HG03103 (cell line): Measurements from ENCODE around the gene SMARCD2.

Source experiments
- ATAC-seq: cut with Tn5 transposase; IDR thresholded peaks from one replicate; pipeline ENCODE4 v1.9.1; 2021; ENCODE audit warnings: low read depth; ENCODE audit not compliant: unreplicated experiment

Gene SMARCD2

DNA sequence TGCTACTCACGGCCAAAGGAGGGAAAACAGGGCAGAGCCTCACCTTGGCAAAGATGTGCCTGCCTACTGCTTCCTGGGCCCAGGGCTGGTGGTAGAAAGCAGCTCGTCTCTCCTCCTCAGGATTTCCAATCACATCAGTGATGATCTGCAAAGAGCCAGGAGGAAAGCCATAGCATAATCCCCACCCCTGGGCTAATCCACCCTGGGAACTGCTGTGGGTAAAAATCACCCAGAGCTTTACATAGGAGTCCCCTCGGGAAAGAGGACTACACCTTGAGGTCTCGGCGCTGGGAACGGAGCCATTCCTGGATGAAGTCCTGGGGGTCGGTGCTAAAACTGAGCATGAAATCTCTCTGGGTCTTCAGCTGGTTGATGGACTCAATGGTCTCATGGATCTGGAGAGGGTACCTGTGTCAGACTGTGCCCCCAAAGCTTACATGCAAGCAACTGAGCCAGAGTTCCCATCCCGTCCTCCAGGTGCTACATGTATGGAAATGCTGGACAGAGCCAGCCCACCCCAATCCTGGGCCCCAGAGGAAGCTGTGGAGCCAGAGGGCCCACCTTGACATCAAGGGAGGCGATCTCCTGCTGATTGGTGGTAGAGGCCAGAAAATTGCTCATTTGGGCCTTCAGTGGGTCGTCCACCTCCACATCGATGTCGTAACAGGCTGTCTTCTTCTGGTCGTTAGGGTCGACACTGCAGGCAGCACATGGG, 9.3 kb downstream of the SMARCD2 start:
- no peak for ATAC-seq

DNA sequence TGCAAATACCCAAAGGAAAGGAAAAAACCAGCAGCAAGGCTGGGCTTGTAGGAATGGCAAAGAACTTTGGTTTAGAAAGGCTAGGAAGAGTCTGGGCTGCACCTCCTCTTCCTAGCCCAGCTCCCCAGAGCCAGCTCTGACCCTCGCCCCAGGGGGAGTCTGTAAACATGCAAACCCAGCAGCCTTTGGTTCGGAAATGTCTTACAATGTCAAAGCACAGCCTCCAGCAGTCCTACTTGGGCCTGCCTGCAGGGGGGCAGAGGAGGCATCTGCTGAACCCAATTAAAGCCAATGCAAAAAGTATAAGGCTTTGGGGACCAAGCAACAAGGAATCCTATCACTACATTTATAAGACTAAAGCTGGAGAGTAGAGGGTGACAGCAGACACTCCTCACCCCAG, 10.0 kb downstream of the SMARCD2 start:
- ATAC-seq: no peak

DNA sequence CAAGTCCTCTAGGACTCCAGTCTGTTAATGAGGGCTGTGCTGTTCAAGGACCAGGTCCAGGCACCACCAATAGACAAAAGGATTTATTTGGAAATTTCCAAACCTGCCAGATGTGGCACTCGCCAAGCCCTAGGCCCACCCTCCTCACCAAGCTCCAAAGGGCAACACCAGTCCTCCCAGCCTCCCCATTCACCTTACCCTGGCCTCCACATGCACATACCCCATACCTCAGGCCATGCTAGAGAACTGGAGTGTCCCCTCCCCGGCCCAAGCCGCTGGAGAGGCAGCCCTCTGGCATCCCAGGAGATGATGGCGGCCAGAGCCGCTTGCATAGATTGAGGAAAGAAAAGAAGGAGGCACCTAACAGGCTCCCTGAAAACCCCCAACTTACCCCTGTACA, 10.5 kb downstream of the SMARCD2 start:
- no peak for ATAC-seq

DNA sequence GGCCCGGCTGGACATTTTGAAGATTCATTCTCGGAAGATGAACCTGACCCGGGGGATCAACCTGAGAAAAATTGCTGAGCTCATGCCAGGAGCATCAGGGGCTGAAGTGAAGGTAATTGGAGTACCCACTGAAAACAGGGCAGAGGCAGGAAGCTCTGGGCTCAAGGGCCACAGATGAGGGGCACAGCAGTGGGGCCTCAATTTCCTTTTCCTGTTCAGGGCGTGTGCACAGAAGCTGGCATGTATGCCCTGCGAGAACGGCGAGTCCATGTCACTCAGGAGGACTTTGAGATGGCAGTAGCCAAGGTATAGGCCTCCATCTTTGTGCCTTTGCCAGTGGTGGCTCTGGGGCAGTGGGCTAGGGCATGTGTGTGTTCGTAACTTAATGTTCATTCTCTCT, 11.0 kb downstream of the SMARCD2 start:
- ATAC-seq: no peak

DNA sequence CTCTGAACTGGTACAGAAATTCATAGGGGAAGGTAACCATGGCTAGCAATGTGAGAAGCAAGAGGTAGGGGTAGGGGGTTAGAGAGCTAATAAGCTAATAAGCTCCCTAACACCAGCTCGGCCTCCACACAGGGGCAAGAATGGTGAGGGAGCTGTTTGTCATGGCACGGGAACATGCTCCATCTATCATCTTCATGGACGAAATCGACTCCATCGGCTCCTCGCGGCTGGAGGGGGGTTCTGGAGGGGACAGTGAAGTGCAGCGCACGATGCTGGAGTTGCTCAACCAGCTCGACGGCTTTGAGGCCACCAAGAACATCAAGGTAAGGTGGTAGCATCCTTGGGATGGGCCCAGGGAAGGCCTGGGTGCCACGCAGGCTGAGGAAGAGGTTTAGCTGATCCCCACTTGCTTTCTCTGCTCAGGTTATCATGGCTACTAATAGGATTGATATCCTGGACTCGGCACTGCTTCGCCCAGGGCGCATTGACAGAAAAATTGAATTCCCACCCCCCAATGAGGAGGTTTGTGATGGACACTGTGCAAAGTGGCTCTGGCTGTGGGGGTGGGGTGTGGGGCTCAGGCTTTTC, 11.5 kb downstream of the SMARCD2 start:
- ATAC-seq: no peak

DNA sequence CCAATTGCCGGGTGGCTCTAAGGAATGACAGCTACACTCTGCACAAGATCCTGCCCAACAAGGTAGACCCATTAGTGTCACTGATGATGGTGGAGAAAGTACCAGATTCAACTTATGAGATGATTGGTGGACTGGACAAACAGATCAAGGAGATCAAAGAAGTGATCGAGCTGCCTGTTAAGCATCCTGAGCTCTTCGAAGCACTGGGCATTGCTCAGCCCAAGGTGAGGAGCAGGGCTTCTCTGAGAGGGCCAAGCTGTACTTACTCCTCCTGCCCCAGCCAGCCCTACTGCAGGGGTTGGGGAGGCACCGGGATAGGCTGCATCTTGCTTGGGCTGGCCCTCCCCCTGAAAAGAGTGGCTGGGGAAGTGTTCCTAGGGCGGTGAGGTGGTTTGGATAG, 12.2 kb downstream of the SMARCD2 start:
- no peak for ATAC-seq

DNA sequence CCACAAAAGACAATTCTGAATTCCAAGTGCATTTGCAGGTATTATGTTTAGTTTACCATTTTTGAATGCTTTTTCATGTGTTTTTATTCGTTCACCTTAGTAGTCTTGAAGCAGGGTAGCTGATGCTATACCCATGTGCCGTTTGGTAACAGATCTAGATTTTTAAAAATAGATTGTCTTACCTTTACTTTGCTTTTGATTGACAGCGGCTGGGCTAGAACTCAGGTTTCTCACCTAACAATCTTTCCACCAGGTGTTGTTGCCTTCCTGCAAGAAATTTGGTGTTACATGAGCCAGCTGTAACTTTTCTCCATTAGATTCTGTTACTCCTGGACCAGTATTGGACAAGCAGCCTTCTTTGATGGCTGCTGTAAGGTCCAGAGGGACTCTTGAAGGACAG, 13.5 kb downstream of the SMARCD2 start:
- ATAC-seq: no peak

DNA sequence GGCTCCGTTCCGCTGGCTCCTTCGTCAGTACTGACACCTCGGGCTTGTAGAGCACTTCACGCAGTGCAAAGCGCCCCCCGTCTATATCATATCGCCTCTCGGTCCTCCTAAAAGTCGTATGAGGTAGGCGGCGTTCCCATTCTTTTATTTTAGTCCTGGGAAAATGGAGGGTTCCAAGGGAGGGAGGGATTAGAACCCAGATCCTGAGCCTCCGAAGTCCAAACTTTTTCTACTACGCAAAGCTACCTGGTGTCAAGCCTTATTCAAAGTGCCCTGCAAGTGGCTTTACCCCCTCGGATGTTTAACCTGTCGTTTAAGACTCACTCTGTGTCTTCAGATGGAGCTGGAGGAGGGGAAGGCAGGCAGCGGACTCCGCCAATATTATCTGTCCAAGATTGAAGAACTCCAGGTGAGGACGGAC, 14.7 kb downstream of the SMARCD2 start:
- ATAC-seq: no peak

DNA sequence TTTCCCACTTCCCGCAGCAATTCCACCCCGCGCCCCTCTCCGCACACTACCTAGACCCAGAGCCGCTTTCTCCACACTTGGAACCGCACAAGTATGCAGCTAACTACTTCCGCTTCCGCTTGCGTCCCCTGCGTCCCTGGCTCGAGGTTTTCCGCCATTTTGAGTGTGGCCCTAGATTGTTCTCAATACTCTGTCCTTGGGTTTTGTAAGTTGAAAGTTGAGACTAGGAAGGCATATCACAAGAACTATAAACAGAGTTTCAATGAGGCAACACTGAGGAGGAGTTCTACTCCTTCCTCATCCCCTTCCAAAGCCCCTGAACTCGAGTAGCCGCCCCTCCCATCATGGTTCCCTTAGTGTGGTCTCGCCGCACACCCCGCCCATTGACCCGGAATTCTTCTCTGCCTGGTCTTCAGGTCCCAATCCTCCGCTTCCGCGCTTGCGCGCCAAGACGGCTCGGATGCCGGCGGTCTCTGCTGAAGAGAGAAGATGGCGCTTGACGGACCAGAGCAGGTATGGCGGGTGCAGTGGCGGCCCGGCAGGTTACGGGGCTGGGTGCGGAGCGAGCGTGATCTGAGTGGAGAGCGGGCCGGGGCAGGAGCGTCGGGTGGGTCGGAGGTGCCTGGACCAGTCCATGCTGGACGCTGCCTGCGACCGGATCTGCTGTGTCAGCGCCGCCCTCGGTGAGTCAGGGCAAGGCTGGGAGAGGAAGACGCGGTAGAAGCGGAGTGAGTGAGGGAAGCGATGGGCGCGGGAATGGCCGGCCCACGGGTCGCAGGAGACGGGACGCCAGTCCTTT, 15.3 kb downstream of the SMARCD2 start, which contains the start of the genes FTSJ3 and PSMC5:
FTSJ3 (minus strand) TSS at position 662 of the 799 bp plus-strand sequence. CDS start 761 bp downstream, outside the sequence.
PSMC5 (plus strand) TSS at position 430 of the 799 bp plus-strand sequence; CDS start at position 490, 60 bp downstream.
- ATAC-seq: peak; percentile 79

DNA sequence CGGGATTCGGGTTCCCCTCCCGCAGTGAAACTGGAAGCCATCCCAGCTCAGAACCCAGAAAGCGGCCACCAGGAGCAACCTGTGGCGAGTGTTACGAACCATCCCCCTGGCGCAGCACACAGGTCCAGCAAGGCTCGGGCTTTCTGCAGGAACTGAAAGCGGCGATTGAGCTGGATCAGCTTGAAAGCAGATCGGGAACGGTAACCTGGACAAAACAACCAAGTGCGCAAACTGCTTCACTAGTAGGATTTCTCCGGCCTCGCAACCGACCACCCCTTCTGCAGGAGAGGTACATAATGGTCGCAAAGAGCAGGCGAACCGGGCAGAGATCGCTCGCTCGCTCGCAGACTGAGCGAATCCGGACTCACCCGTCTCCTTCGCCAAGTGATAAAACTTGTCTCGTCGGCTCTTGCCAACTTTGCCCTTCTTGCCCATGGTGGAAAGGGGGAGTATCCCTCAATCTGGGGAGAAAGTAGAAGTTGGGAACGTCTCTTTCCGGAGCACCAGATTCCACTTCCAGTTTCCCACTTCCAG, 15.9 kb downstream of the SMARCD2 start:
- no peak for ATAC-seq

DNA sequence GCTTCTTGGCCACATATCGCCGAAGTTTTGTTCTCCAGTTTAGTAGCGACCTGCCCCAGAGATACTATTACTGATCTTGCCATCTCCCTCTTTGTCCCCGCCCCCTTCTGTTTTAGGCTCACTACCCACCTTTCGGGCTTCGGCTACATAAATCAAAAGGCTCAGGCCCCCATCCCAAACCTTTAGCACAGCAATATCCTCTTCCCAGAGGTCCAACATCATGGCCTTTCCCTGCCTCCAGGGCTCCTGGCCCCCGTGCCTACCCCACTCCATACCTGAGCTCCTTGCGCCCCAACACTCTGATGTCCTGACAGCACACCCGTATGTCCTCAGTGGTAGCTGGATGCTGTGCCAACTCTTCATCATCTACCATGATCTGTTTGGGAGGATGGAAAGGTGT, 18.1 kb downstream of the SMARCD2 start:
- no peak for ATAC-seq

DNA sequence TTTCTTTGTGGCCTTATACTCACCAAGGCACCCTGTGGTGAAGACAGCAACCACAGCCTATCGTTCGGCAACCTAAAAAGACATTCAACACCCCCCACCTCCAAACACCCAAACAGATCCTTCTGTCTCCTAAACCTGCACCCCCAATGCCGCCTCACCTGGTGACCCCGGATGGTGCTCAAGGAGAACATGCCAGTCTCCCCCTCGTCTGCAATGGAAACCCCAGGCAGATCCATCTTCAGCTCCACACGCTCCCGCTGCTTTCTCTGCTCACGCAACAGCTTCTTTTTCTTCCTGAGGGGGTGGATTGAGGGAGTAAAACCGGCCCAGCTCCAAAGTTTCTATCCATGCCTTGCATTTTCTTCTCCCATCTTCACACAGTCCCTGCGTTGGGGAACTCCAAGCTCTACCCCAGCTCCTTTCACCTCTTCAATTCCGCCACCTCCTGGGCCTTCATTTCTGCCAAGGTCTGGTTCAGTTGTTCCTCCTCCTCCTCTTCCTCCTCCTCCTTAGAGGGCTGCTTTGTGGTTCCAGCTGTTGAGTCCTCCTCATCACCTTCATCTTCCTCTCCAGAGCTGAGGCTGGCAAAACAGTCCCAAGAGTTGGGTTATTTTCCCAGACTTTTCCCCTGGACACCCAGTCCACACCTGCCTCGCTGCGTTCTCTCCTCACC, 18.7 kb downstream of the SMARCD2 start:
- no peak for ATAC-seq

DNA sequence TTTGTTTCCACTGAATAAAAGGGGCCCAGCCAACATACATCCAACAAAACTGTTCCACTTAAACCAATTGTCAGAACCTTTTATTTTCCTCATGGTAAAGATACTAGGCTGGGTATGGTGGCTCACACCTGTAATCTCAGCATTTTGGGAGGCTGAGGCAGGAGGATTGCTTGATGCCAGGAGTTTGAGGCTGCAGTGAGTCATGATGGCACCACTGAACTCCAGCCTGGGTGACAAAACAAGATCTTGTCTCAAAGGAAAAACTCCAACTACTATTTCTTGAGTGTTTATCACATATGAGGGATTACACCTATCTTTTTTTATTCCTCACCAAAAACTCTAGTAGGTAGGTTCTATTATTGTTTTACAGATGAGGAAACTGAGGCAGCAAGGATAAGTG, 19.9 kb downstream of the SMARCD2 start:
- no peak for ATAC-seq

DNA sequence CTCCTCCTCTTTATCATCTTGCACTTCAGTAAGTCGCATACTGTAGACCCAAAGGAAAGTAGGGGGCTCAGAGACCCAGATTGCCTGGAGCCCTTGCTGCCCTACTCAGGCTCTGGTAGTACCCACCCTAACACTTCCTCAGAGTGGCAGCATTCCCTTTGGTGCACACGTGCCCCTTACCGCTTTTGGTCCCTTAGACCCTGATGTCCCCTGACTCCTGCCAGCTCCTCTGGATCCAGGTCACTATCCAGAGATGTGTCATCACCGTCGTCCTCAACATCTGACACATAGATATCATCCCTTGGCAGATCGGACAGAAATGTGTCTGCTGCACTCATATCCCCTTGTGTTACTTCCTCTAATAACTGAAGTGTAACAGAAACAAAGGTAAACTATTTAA, 20.7 kb downstream of the SMARCD2 start:
- no peak for ATAC-seq

DNA sequence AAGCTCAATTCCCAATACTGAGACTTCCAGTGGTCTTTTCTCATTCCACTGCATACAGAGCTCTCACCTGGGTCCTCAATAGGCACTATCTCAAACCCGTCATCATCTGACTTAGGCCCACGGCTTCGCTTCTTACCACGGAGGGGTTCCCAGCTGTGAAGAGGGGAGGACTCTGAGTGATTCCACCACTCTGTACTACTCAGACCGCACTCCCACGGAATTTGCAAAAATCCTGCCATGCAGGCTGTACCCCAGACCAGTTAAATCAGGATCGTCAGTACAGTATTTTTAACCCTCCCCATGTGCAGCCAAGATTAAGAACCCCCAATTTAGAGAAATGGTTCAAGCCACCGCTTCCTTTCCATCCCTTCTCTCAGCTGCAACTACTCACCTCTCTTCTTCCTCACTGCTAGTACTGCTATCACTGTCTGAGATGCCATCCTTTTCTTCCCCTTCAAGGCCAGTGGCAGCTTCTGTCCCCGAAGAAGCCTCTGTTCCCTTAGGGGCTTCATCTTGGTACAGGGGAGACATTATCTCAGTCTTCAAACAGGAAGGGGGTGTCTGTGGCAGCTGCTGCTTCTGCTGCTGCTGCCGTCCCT, 21.4 kb downstream of the SMARCD2 start:
- ATAC-seq: no peak

DNA sequence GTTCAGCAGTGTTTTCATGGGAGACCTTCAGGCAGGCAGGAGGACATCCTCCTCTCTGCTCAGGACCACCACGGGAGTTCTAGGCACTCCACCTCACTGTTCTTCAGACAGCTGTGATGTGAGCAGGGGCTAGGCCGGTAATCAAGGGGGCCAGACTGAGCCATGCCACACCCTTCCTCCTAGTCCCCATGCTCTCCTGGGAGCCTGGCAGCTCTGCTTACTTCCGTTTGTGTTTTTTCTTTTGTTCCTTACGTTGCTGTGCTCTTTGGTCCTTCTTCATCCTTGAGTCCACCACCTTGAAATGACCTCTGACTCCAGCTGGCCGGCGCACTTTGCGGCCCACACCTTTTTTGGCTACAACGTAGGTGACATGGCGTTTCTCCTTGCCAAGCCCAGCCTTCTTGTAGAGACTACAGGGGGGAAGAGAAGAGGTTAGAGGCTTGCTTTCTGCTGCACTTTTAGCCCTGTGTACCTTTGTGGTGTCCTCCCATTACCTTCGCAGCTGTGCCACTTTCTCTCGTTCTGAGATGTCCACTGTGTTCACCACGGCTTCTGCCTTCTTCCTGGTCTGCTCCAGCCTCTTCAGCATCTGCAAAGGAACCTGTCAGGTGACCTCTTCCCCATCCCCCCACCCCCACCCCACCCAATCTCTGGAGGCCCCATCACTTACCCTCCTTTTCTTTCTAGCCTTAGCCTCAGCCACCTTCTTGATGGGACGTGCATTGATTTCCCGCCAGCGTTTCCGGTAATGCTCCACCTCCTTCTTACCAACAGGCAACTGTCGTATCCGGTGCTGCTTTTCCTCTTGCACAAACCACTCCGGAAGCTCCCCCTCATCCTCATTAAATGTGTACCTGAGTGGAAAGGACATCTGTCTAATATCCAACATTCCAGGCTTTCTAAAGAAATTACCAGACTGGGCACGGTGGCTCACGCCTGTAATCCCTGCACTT, 22.6 kb downstream of the SMARCD2 start:
- ATAC-seq: no peak

DNA sequence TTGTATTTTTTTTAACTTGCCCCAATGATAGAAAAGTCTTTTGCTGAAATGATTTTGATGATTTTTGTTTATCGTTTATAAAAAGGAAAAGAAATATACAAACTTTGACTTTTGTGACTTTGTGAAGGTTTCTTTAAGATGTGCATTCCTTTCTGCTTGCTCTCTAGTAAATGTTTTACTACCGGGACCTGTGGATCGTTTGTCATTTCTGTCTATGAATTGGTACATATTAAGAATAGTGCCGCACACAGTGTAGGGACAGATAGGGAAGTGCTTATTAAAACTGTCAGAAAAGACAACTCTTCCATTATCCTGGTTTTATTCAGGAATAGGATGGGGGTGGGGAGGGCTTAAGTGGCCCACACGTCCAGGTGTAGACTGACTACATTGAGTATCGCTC, 23.4 kb downstream of the SMARCD2 start:
- no peak for ATAC-seq

DNA sequence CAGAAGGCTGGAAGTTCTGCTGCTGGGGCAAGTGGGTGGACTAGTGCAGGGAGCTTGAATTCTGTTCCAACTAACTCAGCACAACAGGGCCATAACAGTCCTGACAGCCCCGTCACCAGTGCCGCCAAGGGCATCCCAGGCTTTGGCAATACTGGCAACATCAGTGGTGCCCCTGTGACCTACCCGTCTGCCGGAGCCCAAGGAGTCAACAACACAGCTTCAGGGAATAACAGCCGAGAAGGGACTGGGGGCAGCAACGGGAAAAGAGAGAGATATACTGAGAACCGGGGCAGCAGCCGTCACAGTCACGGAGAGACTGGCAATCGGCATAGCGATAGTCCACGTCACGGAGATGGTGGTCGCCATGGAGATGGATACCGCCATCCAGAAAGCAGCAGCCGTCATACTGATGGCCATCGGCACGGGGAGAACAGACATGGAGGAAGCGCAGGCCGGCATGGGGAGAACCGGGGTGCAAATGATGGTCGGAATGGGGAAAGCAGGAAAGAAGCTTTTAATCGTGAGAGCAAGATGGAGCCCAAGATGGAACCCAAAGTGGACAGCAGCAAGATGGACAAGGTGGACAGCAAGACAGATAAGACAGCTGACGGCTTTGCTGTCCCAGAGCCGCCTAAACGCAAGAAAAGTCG, 24.6 kb downstream of the SMARCD2 start:
- no peak for ATAC-seq

DNA sequence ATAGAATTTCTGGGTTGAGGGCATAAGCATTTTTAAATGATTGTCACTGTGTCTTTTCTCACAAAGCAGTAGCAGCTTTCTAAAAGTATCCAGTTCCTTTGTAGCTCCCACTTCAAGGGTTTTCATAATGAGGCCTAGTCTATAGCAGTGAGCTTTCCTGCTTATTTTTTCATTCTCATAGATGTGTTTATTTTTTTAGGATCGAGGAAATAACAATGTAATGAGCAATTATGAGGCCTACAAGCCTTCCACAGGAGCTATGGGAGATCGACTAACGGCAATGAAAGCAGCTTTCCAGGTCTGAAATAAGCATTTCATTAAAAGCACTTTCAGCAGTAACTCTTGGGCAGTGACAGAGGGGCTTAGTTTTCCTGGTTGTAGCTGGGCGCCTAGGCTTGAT, 25.8 kb downstream of the SMARCD2 start:
- ATAC-seq: no peak
